Duodenal mucosa (tissue), 2 donors: ENCODE results near the gene PTPRN2.

Experiments
- H3K27ac ChIP-seq: one replicate; pipeline ENCODE4 v1.7.0; 2013; ENCODE audit warnings: low read depth, low read length
- H3K27me3 ChIP-seq, 2 donors: one replicate each; pipeline ENCODE4 v1.7.0; 2013; ENCODE audit warnings: low read length in 2 of 2, control low read depth in 1 of 2; ENCODE audit not compliant: insufficient read depth in 2 of 2, control insufficient read depth in 1 of 2
- H3K36me3 ChIP-seq, 2 donors: one replicate each; pipeline ENCODE4 v1.7.0; 2013; ENCODE audit warnings: low read length in 2 of 2, control low read depth in 1 of 2; ENCODE audit not compliant: insufficient read depth in 2 of 2, control insufficient read depth in 1 of 2
- H3K4me1 ChIP-seq, 2 donors: one replicate each; pipeline ENCODE4 v1.7.0; 2013; ENCODE audit warnings: low read length in 2 of 2, control low read depth in 1 of 2; ENCODE audit not compliant: insufficient read depth in 2 of 2, control insufficient read depth in 1 of 2
- H3K4me3 ChIP-seq, 2 donors: one replicate each; pipeline ENCODE4 v1.7.0; 2013; ENCODE audit warnings: low read length in 2 of 2, low read depth in 1 of 2
- H3K9ac ChIP-seq, 2 donors: one replicate each; pipeline ENCODE4 v1.7.0; 2013; ENCODE audit warnings: low read length in 2 of 2, low read depth in 1 of 2
- H3K9me3 ChIP-seq, 2 donors: one replicate each; pipeline ENCODE4 v1.7.0; 2013; ENCODE audit warnings: low read length in 2 of 2, control low read depth in 1 of 2; ENCODE audit not compliant: control insufficient read depth in 1 of 2

PTPRN2 gene

DNA sequence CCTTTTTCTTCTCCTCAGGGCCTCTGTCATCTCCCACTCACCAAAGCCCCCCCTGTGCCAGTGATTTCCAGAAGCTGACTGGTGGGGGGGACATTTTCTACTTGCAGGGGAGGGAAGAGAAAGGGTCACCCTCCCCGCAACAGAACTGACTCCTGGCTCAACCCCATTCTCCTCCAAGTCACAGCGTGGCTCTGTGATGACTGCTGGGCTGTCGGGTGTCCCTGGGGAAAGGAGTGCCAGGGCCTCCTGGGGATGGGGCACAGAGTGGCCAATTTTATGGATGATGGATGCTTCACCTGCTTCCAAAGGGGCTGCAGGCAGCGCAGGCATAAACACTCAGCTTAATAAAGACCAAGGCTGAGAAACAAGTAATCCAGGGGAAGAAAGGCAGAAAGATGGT, 523.0 kb downstream of the PTPRN2 start:
- no peak overlapping the region for H3K27ac ChIP-seq
- no peaks in the 10 kb centered on the region for H3K36me3 ChIP-seq
- H3K4me3 ChIP-seq: no peak overlapping the region
- H3K9me3 ChIP-seq: peaks cover 0 to 16% of the 10 kb centered on the region in 2 donors
- H3K4me1 ChIP-seq: no peaks in the 10 kb centered on the region
- H3K27me3 ChIP-seq: no peaks in the 10 kb centered on the region
- H3K9ac ChIP-seq: no peak overlapping the region

DNA sequence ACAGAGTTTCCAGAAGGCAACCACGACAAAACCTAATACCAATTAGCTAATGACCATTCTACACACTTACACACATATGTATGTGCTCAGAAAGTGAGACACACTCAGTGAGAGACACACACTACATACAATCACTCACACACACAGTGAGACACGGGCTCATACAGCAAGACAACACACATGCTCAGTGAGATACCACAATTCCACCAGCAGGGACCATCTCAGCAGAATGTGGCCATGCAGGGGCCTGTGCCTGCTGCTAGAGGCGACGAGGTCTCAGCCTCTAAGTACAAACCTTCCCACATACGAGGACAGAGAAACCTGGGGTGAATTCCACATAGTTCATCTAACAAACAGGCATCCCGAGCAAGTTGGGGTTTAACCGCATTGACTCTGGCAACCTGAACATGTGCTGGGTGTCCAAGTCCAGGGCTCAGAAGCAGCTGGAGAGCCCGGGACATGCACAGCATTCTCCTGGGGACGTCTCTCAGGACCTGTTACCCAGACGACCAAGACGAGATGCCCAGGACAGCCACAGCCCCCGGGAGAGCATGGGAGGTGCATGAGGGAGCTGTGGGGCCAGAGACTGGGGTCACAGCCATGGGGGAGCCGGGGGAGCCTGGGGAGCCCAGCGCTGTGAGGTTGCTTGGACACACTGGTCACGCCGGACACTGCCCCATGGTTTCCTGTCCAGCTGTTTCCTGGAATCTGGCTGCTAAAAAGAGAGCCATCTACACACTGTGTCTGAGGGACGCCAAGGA, 523.6 kb downstream of the PTPRN2 start:
- Histone ChIP-seq H3K9me3 (peaks cover 0 to 16% of the 10 kb centered on the region in 2 donors), H3K27me3 (no peaks in the 10 kb centered on the region)

DNA sequence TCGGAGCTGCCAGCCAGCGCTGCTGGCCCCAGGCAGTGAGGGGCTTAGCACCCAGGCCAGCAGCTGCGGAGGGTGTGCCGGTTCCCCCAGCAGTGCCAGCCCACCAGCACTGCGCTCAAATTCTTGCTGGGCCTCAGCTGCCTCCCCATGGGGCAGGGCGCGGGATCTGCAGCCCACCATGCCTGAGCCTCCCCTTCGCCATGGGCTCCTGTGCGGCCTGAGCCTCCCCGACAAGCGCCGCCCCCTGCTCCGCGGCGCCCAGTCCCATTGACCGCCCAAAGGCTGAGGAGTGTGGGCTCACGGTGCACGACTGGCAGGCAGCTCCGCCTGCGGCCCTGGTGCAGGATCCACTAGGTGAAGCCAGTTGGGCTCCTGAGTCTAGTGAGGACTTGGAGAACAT, 525.0 kb downstream of the PTPRN2 start:
- Histone ChIP-seq H3K9me3 (peaks cover 0 to 16% of the 10 kb centered on the region in 2 donors), H3K4me3 (no peak overlapping the region), H3K4me1 (no peaks in the 10 kb centered on the region), H3K27me3 (no peaks in the 10 kb centered on the region), H3K36me3 (no peaks in the 10 kb centered on the region), H3K27ac (no peak overlapping the region), H3K9ac (no peak overlapping the region)

More for the DNA sequence above, 523.6 kb downstream of the PTPRN2 start:
- H3K27ac ChIP-seq: no peak overlapping the region
- no peak overlapping the region for H3K9ac ChIP-seq
- no peaks in the 10 kb centered on the region for H3K4me1 ChIP-seq
- H3K4me3 ChIP-seq: no peak overlapping the region
- H3K36me3 ChIP-seq: no peaks in the 10 kb centered on the region

DNA sequence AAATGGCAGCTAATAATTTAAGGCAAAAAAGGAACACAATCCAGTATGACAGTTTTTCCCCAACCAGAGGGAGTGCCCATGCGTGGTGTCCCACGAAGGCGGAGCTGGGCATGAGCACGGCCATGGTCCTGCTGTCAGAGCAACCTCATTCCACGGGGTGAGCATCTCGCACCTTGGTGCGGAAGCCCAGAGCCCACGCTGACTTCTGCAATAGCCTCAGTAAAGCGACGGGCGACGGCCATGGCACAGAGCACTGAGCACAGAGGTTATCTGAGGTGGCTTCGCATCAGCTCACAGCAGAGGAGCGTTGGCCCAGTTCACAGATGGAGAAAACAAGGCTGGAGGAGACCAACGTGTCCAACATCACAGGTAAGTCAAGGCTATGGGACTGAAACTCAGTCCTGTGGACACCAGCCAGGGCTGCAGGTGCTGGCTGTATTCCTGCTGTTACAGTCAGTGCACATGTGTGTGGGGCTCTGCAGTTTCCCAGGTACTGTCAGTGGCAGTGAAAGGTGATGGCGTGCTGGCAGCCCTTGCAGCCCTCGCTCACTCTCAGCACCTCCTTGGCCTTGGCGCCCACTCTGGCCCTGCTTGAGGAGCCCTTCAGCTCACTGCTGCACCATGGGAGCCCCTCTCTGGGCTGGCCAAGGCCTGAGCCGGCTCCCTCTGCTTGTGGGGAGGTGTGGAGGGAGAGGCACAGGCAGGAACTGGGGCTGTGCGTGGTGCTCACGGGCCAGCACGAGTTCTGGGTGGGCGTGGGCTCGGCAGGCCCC, 525.6 kb downstream of the PTPRN2 start:
- Histone ChIP-seq H3K27ac (no peak overlapping the region), H3K4me3 (no peak overlapping the region), H3K27me3 (no peaks in the 10 kb centered on the region), H3K9ac (no peak overlapping the region), H3K4me1 (no peaks in the 10 kb centered on the region), H3K9me3 (peaks cover 0 to 16% of the 10 kb centered on the region in 2 donors), H3K36me3 (no peaks in the 10 kb centered on the region)

DNA sequence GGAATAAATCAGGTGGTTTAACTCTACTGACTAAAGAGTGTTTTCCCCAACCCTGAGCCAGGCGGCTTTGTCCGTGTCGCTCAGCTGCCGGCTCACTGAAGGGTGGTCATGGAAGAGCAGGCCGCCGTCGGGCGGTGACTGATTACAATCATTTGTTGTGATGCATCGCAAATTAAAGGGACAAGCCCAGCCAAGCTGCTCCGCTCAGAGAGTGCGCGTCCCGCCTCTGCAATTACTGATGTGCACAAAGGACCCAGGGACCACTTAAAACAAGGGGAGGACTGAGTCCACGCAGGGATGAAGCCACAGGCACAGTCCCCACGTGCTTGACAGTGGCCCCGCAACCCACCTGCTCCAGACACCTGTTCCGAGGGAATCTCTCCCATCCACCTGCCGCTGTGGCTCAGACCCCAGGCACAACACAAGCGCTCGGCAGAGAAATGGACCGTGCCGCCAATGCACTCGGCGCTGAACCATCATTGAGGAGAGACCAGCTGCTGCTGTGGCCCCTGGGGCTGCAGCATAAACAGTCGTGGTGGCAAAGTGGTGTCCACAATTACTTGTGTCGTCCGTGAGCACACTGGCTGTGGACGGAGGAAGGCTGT, 526.5 kb downstream of the PTPRN2 start:
- H3K27me3 ChIP-seq: no peaks in the 10 kb centered on the region
- H3K27ac ChIP-seq: no peak overlapping the region
- no peaks in the 10 kb centered on the region for H3K4me1 ChIP-seq
- H3K9me3 ChIP-seq: peaks cover 0 to 16% of the 10 kb centered on the region in 2 donors
- H3K4me3 ChIP-seq: no peak overlapping the region
- H3K36me3 ChIP-seq: no peaks in the 10 kb centered on the region
- H3K9ac ChIP-seq: no peak overlapping the region

DNA sequence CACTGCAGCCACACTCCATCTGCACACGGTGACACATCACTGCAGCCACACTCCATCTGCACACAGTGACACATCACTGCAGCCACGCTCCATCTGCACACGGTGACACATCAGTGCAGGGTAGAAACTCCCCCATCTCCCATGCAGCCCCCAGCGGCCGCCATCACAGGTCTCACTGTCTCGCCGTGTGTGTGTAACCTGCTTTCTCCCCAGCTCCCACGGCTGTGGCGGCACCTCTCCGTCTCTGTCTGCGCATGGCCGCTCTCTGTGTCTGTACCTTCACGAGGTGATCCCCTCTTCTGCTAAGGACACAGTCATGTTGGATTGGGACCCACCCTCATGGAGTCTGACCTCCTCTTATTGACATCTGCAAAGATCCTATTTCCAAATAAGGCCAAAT, 527.4 kb downstream of the PTPRN2 start:
- no peak overlapping the region for H3K27ac ChIP-seq
- no peaks in the 10 kb centered on the region for H3K36me3 ChIP-seq
- no peak overlapping the region for H3K9ac ChIP-seq
- H3K4me1 ChIP-seq: no peaks in the 10 kb centered on the region
- H3K9me3 ChIP-seq: peaks cover 0 to 16% of the 10 kb centered on the region in 2 donors
- H3K27me3 ChIP-seq: no peaks in the 10 kb centered on the region
- H3K4me3 ChIP-seq: no peak overlapping the region

DNA sequence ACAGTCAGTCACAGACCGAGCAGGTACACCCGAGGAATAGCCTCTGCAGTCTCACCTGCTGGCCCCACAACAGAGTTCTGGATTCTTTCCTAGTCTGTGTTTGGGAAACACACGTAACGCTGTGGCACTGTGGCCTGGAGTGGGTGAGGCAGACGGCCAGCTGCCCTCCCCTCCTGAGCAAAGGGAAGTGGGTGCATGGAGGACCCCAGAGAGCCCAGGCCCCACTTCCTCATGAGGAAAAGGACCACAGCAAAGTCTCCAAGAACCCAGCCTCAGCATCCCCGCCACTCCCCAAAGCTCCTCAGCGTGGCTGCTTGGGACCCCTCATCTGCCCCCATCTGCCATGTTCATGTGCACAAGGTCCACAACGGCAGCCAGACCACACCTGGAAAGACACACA, 530.2 kb downstream of the PTPRN2 start:
- H3K9me3 ChIP-seq: peaks cover 0 to 16% of the 10 kb centered on the region in 2 donors
- H3K9ac ChIP-seq: no peak overlapping the region
- H3K4me3 ChIP-seq: no peak overlapping the region
- no peaks in the 10 kb centered on the region for H3K27me3 ChIP-seq
- H3K36me3 ChIP-seq: no peaks in the 10 kb centered on the region
- H3K27ac ChIP-seq: no peak overlapping the region
- H3K4me1 ChIP-seq: no peaks in the 10 kb centered on the region

DNA sequence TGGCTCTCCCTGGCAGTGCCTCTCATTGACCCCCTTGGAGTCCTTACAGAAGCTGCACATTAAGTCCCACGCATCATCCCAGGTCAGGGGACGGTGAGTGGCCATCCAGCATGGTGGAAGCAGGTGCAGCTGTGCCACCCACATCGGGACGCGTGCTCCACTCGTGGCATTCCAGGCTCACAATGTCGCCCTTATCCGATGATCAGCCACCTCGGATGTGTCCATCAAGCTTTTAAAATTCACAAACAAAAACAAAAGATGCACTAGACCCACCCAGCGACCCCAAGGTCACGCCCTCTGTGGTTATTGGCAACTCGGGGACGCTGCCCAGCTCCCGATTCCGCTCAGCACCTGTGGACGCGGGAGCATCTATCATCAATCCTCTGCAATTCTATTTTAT, 530.9 kb downstream of the PTPRN2 start:
- H3K4me1 ChIP-seq: no peaks in the 10 kb centered on the region
- H3K9me3 ChIP-seq: peaks cover 0 to 10% of the 10 kb centered on the region in 2 donors
- no peak overlapping the region for H3K9ac ChIP-seq
- H3K36me3 ChIP-seq: no peaks in the 10 kb centered on the region
- no peak overlapping the region for H3K4me3 ChIP-seq
- H3K27me3 ChIP-seq: no peaks in the 10 kb centered on the region
- no peak overlapping the region for H3K27ac ChIP-seq

DNA sequence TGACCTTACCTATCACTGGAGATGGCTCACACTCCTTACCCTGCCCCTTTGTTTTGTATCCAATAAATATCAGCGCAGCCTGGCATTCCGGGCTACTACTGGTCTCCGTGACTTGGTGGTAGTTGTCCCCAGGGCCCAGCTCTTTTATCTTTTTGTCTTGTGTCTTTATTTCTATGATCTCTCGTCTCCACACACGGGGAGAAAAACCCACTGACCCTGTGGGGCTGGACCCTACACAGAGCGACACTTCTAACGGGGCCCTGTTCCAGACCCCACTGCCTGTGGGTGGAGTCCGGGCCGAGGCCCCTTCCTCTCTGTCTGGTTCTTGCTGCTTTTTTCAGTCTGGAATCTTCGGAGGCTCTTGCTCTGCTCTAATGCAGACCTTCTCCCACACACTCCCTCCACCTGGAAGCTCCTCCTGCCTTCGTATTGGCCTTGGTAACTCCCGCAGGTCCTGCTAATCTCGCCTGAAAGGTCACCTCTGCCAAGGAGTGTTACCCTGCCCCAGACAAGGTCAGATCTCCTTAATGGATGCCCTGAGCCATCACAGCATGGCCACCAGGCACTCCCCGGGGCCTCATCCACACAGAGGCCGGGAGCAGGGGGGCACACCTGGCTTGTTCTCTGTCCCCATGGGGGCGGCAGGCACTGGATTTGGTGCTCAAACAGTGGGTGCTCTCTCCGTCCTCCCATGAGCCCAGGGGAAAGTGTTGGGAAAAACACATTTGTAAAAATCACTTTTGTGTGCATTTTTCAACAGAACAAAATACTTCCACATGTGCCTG, 531.7 kb downstream of the PTPRN2 start:
- H3K36me3 ChIP-seq: no peaks in the 10 kb centered on the region
- peaks cover 0 to 2% of the 10 kb centered on the region in 2 donors for H3K9me3 ChIP-seq
- H3K27ac ChIP-seq: no peak overlapping the region
- H3K9ac ChIP-seq: no peak overlapping the region
- no peaks in the 10 kb centered on the region for H3K27me3 ChIP-seq
- no peaks in the 10 kb centered on the region for H3K4me1 ChIP-seq
- H3K4me3 ChIP-seq: no peak overlapping the region
